ENCODE data around the gene NCOA1.

NCOA1 gene

GRCh38 chr2:24712296-24712695, 221.2 kb downstream of the NCOA1 start:
- no peak for DNase-seq

GRCh38 chr2:24717263-24717951, 226.4 kb downstream of the NCOA1 start:
- no peak for DNase-seq

- DNase-seq, result no peak
These were observed 229.3 kb downstream of the NCOA1 start for GRCh38 chr2:24720310-24720709.

- peak; percentile 59 for DNase-seq
These were observed 230.4 kb downstream of the NCOA1 start for GRCh38 chr2:24721470-24721869.

- no peak for DNase-seq
These were observed 231.2 kb downstream of the NCOA1 start for GRCh38 chr2:24722141-24722790.

- DNase-seq, result no peak
These were observed 232.1 kb downstream of the NCOA1 start for GRCh38 chr2:24723191-24723590.

- DNase-seq, result no peak
These were observed 232.6 kb downstream of the NCOA1 start for GRCh38 chr2:24723665-24724064.

GRCh38 chr2:24724111-24724775, 233.2 kb downstream of the NCOA1 start:
- no peak for DNase-seq

GRCh38 chr2:24725956-24726355, 234.9 kb downstream of the NCOA1 start:
- no peak for DNase-seq

GRCh38 chr2:24730481-24730880, 239.4 kb downstream of the NCOA1 start:
- DNase-seq, result no peak

- no peak for DNase-seq
These were observed 240.0 kb downstream of the NCOA1 start for GRCh38 chr2:24731040-24731439.

- no peak for DNase-seq
These were observed 240.9 kb downstream of the NCOA1 start for GRCh38 chr2:24731923-24732322.

GRCh38 chr2:24734741-24735140, 243.7 kb downstream of the NCOA1 start:
- DNase-seq, result no peak

- no peak for DNase-seq
These were observed 248.4 kb downstream of the NCOA1 start for GRCh38 chr2:24739354-24740025.

- DNase-seq, result no peak
These were observed 249.1 kb downstream of the NCOA1 start for GRCh38 chr2:24740142-24740541.

- DNase-seq, result no peak
These were observed 251.7 kb downstream of the NCOA1 start for GRCh38 chr2:24742730-24743129.

- no peak for DNase-seq
These were observed 252.9 kb downstream of the NCOA1 start for GRCh38 chr2:24743924-24744323.

- no peak for DNase-seq
These were observed 253.3 kb downstream of the NCOA1 start for GRCh38 chr2:24744356-24744755.

- no peak for DNase-seq
These were observed 254.8 kb downstream of the NCOA1 start for GRCh38 chr2:24745825-24746224.

GRCh38 chr2:24747299-24747698, 256.2 kb downstream of the NCOA1 start:
- no peak for DNase-seq

GRCh38 chr2:24749069-24749691, 258.1 kb downstream of the NCOA1 start:
- DNase-seq, result no peak

- no peak for DNase-seq
These were observed 264.1 kb downstream of the NCOA1 start for GRCh38 chr2:24754985-24755705.
